Fibroblast of lung (primary cell): ENCODE data around the gene SDK1. TPM values are rescaled to one million over a fixed set of nuclear protein-coding genes. Genes with fewer than 3 reads are reported as not detected.

ENCODE experiments used
- DNase-seq, 2 donors: peaks; one replicate each; pipeline versions ENCODE4 v3.0.0 to v3.0.0-alpha.2; 2010; ENCODE audit warnings: low read depth in 2 of 2
- H2AFZ ChIP-seq: 2 replicates; pipeline ENCODE4 v1.5.1; 2012; ENCODE audit warnings: low read length, control low read depth, inconsistent platforms
- H3K27ac ChIP-seq: 2 replicates; pipeline ENCODE4 v1.5.1; 2011; ENCODE audit warnings: low read length, control low read depth; ENCODE audit not compliant: insufficient read depth
- H3K27me3 ChIP-seq: 2 replicates; pipeline ENCODE4 v1.5.1; 2011; ENCODE audit warnings: mild to moderate bottlenecking, low read length; ENCODE audit not compliant: control insufficient read depth, insufficient read depth
- H3K36me3 ChIP-seq: 2 replicates; pipeline ENCODE4 v1.5.1; 2011; ENCODE audit warnings: low read length; ENCODE audit not compliant: control insufficient read depth, insufficient read depth
- H3K4me1 ChIP-seq: 2 replicates; pipeline ENCODE4 v1.5.1; 2011; ENCODE audit warnings: low read length; ENCODE audit not compliant: control insufficient read depth, insufficient read depth; ENCODE audit errors: extremely low read depth
- H3K4me2 ChIP-seq: 2 replicates; pipeline ENCODE4 v1.5.1; 2011; ENCODE audit warnings: low read length, control low read depth; ENCODE audit not compliant: insufficient read depth; ENCODE audit errors: extremely low read depth
- H3K4me3 ChIP-seq, 4 experiments: fragments of 200-600 bp in 1 of 4; sonication (generic) in 1 of 4; replicated peaks in 1 of 4; 2 replicates each; pipeline ENCODE4 v1.5.1; 2011 to 2016; ENCODE audit warnings: low read length in 4 of 4, low read depth in 3 of 4, mild to moderate bottlenecking in 3 of 4, control low read depth in 2 of 4, inconsistent platforms in 1 of 4, mixed read lengths in 1 of 4; ENCODE audit not compliant: insufficient read depth in 1 of 4; ENCODE audit errors: control extremely low read depth in 1 of 4
- H3K79me2 ChIP-seq: 2 replicates; pipeline ENCODE4 v1.5.1; 2012; ENCODE audit warnings: mild to moderate bottlenecking, low read length, inconsistent platforms; ENCODE audit not compliant: control insufficient read depth, insufficient read depth
- H3K9ac ChIP-seq: 2 replicates; pipeline ENCODE4 v1.5.1; 2011; ENCODE audit warnings: mild to moderate bottlenecking, low read length, control low read depth; ENCODE audit not compliant: insufficient read depth
- H3K9me3 ChIP-seq: 2 replicates; pipeline ENCODE4 v1.5.1; 2012; ENCODE audit warnings: low read depth, low read length; ENCODE audit not compliant: control insufficient read depth, insufficient read depth
- H4K20me1 ChIP-seq: 2 replicates; pipeline ENCODE4 v1.5.1; 2011; ENCODE audit warnings: low read length; ENCODE audit not compliant: control insufficient read depth, insufficient read depth; ENCODE audit errors: extremely low read depth
- EZH2 ChIP-seq: IDR thresholded peaks from 2 replicates; pipeline ENCODE4 v1.5.1; 2012; ENCODE audit warnings: low read length, control low read depth, mild to moderate bottlenecking; ENCODE audit errors: missing control alignments
- polyA plus RNA-seq, 2 donors: library from polyadenylated mRNA; depleted of rRNA in 1 of 2; stranded (reverse) in 1 of 2; unstranded in 1 of 2; fragments of >200 nt; gene quantifications; 2 replicates each; pipeline ENCODE4 v1.2.1, GENCODE V29; 2011 to 2012; ENCODE audit warnings: missing spikeins in 1 of 2
- total RNA-seq: library from RNA; depleted of rRNA; stranded (reverse); fragments of >200 nt; gene quantifications from 2 replicates; pipeline ENCODE4 v1.2.1, GENCODE V29; 2014
- TF ChIP-seq, protein P1 (sequence below), 2 donors: IDR thresholded peaks in 1 of 2; conservative IDR thresholded peaks in 1 of 2; 1 replicate in 1 of 2; 2 replicates in 1 of 2; pipeline ENCODE4 v1.5.1; 2011 to 2012; ENCODE audit warnings: low read length in 2 of 2, control low read depth in 1 of 2, inconsistent platforms in 1 of 2, low read depth in 1 of 2, mild to moderate bottlenecking in 1 of 2

SDK1 gene
- total and polyA plus RNA-seq, 2 donors (not counting 1 experiment from before 2014, with no cell fraction given) = 1.0 to 8.6 TPM

DNA sequence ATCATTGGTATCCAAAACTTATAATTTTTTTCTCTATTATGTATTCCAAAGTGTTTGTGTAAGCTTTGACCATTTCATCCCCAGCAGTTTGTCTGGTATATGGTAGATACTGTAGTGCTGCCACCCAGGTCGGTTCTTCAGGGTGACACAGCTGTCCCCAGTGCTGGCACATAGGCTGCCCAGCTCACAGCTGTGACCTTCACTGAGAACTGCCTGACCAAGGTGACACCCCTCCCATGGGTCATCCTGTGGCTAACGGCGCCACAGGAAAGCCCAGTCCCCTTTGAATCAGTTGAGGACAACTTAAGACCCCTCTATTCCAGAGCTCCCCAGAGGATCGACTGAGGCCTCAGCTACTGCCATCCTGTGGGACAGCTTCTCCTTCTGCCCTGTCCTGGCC, 736.8 kb downstream of the SDK1 start:
- Histone ChIP-seq H4K20me1 (no peaks in the 10 kb centered on the region), H3K4me2 (no peak overlapping the region), H2AFZ (no peak overlapping the region), H3K4me3 (no peak overlapping the region), H3K79me2 (no peaks in the 10 kb centered on the region), H3K27me3 (no peaks in the 10 kb centered on the region), H3K27ac (no peak overlapping the region), H3K4me1 (no peaks in the 10 kb centered on the region), H3K36me3 (no peaks in the 10 kb centered on the region), H3K9me3 (no peaks in the 10 kb centered on the region), H3K9ac (no peak overlapping the region)
- no peak for DNase-seq
- TF ChIP-seq, protein P1, sequence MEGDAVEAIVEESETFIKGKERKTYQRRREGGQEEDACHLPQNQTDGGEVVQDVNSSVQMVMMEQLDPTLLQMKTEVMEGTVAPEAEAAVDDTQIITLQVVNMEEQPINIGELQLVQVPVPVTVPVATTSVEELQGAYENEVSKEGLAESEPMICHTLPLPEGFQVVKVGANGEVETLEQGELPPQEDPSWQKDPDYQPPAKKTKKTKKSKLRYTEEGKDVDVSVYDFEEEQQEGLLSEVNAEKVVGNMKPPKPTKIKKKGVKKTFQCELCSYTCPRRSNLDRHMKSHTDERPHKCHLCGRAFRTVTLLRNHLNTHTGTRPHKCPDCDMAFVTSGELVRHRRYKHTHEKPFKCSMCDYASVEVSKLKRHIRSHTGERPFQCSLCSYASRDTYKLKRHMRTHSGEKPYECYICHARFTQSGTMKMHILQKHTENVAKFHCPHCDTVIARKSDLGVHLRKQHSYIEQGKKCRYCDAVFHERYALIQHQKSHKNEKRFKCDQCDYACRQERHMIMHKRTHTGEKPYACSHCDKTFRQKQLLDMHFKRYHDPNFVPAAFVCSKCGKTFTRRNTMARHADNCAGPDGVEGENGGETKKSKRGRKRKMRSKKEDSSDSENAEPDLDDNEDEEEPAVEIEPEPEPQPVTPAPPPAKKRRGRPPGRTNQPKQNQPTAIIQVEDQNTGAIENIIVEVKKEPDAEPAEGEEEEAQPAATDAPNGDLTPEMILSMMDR (conservative IDR thresholded peaks at IDR 0.05 in 1 of 2, IDR thresholded peaks at IDR 0.05 in 1 of 2; ENCODE audit: low read depth in 1 of 2, low read length in 2 of 2) = no peak
- no peak for TF ChIP-seq EZH2

DNA sequence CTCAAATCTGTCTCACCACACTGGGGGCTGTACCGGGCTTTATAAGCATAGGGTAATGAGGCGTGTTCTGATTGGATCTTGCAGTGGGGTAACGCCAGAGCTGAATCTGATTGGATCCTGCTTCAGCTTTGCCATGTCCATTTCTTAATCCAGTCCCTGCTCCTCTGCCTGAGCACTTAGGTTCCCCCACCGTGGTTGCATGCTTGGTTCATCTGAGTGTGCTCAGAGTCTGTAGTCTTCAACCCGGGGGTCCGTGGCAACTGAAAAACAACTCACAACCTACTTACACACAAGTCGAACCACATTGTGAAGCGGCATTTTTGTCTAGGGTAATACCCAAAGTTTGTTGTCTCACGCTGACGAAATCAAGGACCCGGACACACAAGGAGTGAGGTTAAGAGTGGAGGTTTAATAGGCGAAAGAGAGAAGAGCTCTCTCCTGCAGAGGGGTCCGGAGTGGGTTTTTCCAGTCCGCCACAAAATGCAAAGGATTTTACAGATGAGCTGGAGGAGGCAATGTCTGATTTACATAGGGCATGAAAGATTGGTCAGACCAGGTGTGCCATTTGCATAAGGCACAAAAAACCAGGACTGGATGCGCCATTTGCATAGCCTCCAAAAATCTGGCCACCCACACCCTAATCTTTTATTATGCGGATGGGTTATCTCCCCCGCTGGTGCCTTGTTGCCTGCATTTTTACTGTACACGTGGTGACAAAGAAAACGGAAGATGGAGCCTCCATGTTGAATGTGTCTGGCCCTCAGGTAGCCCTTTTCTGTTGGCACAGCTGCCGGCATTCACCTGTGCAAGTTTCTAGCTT, 739.3 kb downstream of the SDK1 start:
- no peaks in the 10 kb centered on the region for H3K36me3 ChIP-seq
- H3K27me3 ChIP-seq = no peaks in the 10 kb centered on the region
- no peak overlapping the region for H3K27ac ChIP-seq
- DNase-seq = no peak
- no peak overlapping the region for H3K4me3 ChIP-seq
- H4K20me1 ChIP-seq = no peaks in the 10 kb centered on the region
- H3K4me2 ChIP-seq = no peak overlapping the region
- H3K4me1 ChIP-seq = no peaks in the 10 kb centered on the region
- H3K9ac ChIP-seq = no peak overlapping the region
- H2AFZ ChIP-seq = no peak overlapping the region
- H3K9me3 ChIP-seq = no peaks in the 10 kb centered on the region
- H3K79me2 ChIP-seq = no peaks in the 10 kb centered on the region
- TF ChIP-seq, protein P1 (conservative IDR thresholded peaks at IDR 0.05 in 1 of 2, IDR thresholded peaks at IDR 0.05 in 1 of 2; ENCODE audit: low read depth in 1 of 2, low read length in 2 of 2) = no peak
- TF ChIP-seq EZH2 = no peak

DNA sequence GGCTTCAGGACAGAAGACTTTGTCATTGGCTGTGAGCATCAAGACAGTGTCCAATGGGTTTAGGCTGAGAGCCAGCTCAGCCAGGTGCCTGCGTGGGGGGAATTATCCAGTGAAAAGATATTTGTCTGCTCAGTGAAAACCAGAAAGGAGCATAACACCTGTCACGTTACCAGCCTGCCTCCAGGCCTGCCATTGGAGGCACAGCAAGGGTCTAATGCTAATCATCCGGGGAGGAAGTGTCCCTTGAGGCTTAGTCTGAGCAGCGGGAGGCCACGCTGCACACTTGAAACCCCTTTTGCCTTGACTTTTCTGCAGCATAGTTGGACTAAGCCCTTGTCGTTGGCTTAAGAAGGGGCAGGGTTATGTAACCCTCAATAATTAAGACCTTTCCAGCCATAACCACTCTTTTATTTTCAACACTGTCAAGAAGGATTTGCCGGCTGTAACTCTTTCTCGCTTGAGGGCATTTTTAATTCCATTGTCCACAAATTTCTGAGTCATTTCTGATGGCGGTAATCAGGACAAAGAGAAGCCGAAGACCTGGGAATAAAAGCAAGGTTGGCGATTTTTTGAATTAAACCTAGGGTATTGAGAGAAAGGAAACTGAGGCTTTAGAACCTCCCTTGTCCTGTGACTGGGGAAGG, 741.5 kb downstream of the SDK1 start:
- TF ChIP-seq, protein P1 (conservative IDR thresholded peaks at IDR 0.05 in 1 of 2, IDR thresholded peaks at IDR 0.05 in 1 of 2; ENCODE audit: low read depth in 1 of 2, low read length in 2 of 2) = no peak
- TF ChIP-seq EZH2 = no peak

More for the DNA sequence above, 741.5 kb downstream of the SDK1 start:
- no peaks in the 10 kb centered on the region for H3K4me1 ChIP-seq
- H2AFZ ChIP-seq = no peak overlapping the region
- H3K9me3 ChIP-seq = no peaks in the 10 kb centered on the region
- no peaks in the 10 kb centered on the region for H3K36me3 ChIP-seq
- no peak overlapping the region for H3K4me2 ChIP-seq
- H4K20me1 ChIP-seq = no peaks in the 10 kb centered on the region
- no peak overlapping the region for H3K9ac ChIP-seq
- H3K4me3 ChIP-seq = no peak overlapping the region
- H3K27me3 ChIP-seq = no peaks in the 10 kb centered on the region
- H3K79me2 ChIP-seq = no peaks in the 10 kb centered on the region
- no peak for DNase-seq
- no peak overlapping the region for H3K27ac ChIP-seq
